NT2/D1 (cell line): ENCODE data around the gene PGLYRP2.

ENCODE experiments used
- YY1 ChIP-seq: IDR thresholded peaks from 2 replicates; pipeline ENCODE4 v1.6.1; 2011; ENCODE audit not compliant: insufficient read length, insufficient read depth
- ZNF274 ChIP-seq: IDR thresholded peaks from 2 replicates; pipeline ENCODE4 v1.6.1; 2011; ENCODE audit warnings: mild to moderate bottlenecking, low read depth, low read length

GRCh38 chr19:15498910-15499309 is 19.6 kb upstream of the PGLYRP2 start:
- TF ChIP-seq ZNF274 (no peak), YY1 (no peak)
